ENCODE data around the gene KLK1.
A peak's percentile ranks its signal among the peaks of the same experiment; 100 is the strongest.
"Not testable (repeated sequence)": the region's sequence is repeated elsewhere in the genome, so short reads cannot be mapped to it uniquely, and the experiment has no call there.

The KLK1 gene

DNA sequence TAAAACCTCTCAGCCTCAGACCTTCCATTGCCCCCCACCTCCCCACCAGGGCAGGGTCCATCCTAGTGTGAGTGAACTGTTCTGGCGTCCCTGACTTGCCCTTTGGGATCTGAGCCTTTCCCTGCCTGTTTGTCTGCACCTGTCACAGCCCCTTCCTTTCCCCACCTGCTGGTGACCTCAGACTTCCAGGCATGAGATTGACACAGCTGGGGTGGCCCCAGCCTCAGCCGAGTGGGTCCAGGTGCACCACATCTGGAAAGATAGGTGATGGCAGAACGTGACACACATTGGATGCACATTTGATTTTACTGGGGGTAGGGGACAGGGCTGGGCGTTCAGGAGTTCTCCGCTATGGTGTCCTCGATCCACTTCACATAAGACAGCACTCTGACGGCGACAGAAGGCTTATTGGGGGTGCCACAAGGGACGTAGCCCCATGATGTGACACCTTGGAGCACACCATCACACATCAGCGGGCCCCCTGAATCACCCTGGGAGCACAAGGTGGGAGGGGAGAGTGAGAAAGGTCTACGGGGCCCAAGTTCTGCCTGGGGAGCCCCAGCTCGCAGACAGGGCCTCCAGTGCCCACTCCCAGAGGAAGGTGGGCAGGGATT lies 4.6 kb downstream of the KLK1 start:
- no peaks in the 10 kb centered on the region for H3K36me3 ChIP-seq (ENCODE audit: control insufficient read depth in 5 of 5, insufficient read depth in 5 of 5, low read length in 5 of 5)
- H3K9me3 ChIP-seq (ENCODE audit: control insufficient read depth in 5 of 5, low read length in 5 of 5): peaks cover 0 to 4% (median 0%) of the 10 kb centered on the region in 5 donors
- no peak overlapping the region for H3K4me3 ChIP-seq (ENCODE audit: low read depth in 1 of 5, low read length in 5 of 5)
- peaks cover 29 to 79% (median 59%) of the 10 kb centered on the region in 5 donors for H3K27me3 ChIP-seq (ENCODE audit: control insufficient read depth in 5 of 5, insufficient read depth in 4 of 5, low read length in 5 of 5)
- H3K4me1 ChIP-seq (ENCODE audit: control insufficient read depth in 5 of 5, insufficient read depth in 5 of 5, low read length in 5 of 5): peaks cover 1 to 7% (median 5%) of the 10 kb centered on the region in 5 donors
- no peak overlapping the region for H3K27ac ChIP-seq (ENCODE audit: low read depth, low read length)
- H3K9ac ChIP-seq (ENCODE audit: low read length in 5 of 5): no peak overlapping the region

DNA sequence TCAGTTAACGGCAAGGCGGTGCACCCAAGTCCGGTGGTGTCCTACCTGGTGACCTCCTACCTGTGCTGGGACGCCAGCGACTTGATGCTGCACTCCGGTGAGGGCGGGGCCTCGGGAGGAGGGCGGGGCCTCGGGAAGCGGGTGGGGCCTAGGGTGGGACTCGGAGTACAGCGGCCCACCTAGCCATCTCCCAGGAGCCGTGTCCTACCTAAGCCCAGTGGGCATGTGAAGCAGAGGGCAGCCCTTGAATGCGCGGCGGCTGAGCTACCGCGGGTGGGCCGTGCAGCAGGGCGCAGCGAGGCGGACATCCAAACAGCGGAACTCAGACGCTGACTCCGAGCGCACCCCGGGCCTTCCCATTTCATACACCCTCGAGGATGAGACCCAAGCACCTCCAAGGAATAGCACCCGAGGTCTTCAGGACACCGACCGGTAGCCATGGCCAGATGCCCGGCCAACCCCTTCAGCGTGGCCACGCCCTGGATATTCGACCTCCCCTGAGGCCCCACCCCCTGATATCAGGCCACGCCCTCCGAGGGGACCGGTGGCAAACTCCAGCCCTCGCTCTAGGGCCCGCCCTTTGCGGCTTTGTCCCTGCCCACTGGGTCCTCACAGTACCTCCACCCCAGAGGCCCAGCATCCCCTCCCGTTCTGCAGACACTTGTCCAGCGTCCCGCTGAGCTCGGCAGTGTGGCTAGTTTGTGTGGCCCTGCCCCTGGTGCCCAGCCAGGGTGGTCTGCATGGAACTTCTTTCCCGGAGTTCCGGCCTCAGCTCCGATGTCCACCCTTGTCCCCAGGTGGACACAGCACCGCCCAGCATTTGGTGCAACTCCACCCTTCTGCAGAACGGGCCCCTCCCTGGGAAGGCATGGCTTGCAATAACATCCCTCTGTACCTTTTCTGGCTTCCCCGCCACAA lies 5.4 kb downstream of the KLK1 start:
- Histone ChIP-seq H3K4me3 (ENCODE audit: low read depth in 1 of 5, low read length in 5 of 5) (peak overlapping the region in 3 of 5 donors; percentile 31 to 53 (median 35)), H3K36me3 (ENCODE audit: control insufficient read depth in 5 of 5, insufficient read depth in 5 of 5, low read length in 5 of 5) (no peaks in the 10 kb centered on the region), H3K27me3 (ENCODE audit: control insufficient read depth in 5 of 5, insufficient read depth in 4 of 5, low read length in 5 of 5) (peaks cover 29 to 71% (median 57%) of the 10 kb centered on the region in 5 donors), H3K9me3 (ENCODE audit: control insufficient read depth in 5 of 5, low read length in 5 of 5) (peaks cover 0 to 4% (median 0%) of the 10 kb centered on the region in 5 donors), H3K9ac (ENCODE audit: low read length in 5 of 5) (no peak overlapping the region), H3K4me1 (ENCODE audit: control insufficient read depth in 5 of 5, insufficient read depth in 5 of 5, low read length in 5 of 5) (peaks cover 1 to 7% (median 5%) of the 10 kb centered on the region in 5 donors), H3K27ac (ENCODE audit: low read depth, low read length) (no peak overlapping the region)

DNA sequence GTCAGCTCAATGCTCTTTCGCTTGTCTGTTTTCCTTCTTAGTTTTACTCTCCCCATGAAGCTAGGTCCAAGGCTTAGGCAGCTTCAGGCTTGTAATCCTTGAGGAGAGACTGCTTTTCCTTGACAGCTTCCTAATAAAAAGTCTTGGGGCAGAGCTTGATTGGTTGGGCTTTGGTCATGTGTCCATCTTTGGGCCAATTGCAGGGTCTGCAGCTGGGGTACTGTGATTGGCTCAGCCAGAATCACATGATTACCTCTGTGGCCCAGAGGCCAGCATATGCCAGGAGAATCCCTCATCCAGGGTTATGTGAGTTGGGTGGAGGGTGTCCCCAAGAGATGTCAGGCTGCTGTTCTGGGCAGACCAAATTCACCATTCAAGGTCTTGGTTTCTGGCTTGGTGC lies 8.1 kb downstream of the KLK1 start:
- H3K27ac ChIP-seq (ENCODE audit: low read depth, low read length): no peak overlapping the region
- H3K36me3 ChIP-seq (ENCODE audit: control insufficient read depth in 5 of 5, insufficient read depth in 5 of 5, low read length in 5 of 5): no peaks in the 10 kb centered on the region
- peaks cover 0 to 5% (median 5%) of the 10 kb centered on the region in 5 donors for H3K4me1 ChIP-seq (ENCODE audit: control insufficient read depth in 5 of 5, insufficient read depth in 5 of 5, low read length in 5 of 5)
- H3K9ac ChIP-seq (ENCODE audit: low read length in 5 of 5): no peak overlapping the region
- no peak overlapping the region for H3K4me3 ChIP-seq (ENCODE audit: low read depth in 1 of 5, low read length in 5 of 5)
- peaks cover 29 to 62% (median 47%) of the 10 kb centered on the region in 5 donors for H3K27me3 ChIP-seq (ENCODE audit: control insufficient read depth in 5 of 5, insufficient read depth in 4 of 5, low read length in 5 of 5)
- peaks cover 0 to 4% (median 0%) of the 10 kb centered on the region in 5 donors for H3K9me3 ChIP-seq (ENCODE audit: control insufficient read depth in 5 of 5, low read length in 5 of 5)

DNA sequence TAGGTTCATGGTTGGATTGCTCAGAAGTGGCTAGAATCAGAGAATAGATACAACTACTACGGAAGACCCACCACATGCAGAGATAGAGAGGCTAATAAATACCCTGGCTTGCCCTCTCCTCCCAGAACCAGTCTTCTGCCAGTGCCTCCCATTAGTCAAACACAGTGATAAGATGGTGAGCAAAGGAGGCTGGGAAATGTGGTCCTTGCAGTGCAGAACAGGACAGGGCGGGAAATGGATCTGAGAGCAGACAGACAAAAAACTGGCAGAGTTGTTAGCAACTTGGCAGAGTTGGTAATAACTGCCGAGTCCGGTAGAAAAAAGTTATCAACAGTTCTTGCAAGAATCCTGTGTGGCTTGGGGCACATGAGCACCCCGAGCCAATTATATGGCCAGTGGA lies 8.7 kb downstream of the KLK1 start:
- Histone ChIP-seq H3K9ac (ENCODE audit: low read length in 5 of 5) (no peak overlapping the region), H3K4me3 (ENCODE audit: low read depth in 1 of 5, low read length in 5 of 5) (no peak overlapping the region), H3K9me3 (ENCODE audit: control insufficient read depth in 5 of 5, low read length in 5 of 5) (peaks cover 0 to 4% (median 0%) of the 10 kb centered on the region in 5 donors), H3K27ac (ENCODE audit: low read depth, low read length) (no peak overlapping the region), H3K36me3 (ENCODE audit: control insufficient read depth in 5 of 5, insufficient read depth in 5 of 5, low read length in 5 of 5) (no peaks in the 10 kb centered on the region), H3K27me3 (ENCODE audit: control insufficient read depth in 5 of 5, insufficient read depth in 4 of 5, low read length in 5 of 5) (peaks cover 26 to 58% (median 44%) of the 10 kb centered on the region in 5 donors), H3K4me1 (ENCODE audit: control insufficient read depth in 5 of 5, insufficient read depth in 5 of 5, low read length in 5 of 5) (peaks cover 0 to 5% (median 5%) of the 10 kb centered on the region in 5 donors)

DNA sequence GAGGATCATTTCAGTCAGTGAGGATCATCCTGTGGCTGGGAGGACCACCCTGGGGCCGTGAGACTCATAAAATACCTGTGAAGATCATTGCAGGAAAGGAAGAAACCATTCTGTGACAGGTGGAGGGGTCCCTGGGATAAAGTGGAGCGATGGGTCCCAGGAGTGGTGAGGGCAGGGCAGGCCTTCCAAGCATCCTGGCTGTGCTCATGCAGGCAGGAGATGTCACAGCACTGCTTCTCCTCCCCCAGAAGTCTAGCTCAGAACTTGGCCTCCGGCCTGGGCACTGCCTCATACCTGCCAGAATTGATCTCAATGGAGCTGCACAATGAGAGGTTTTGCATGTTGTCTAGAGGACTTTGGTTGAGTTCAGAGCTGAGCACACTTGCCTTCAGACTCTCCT lies 11.1 kb downstream of the KLK1 start:
- Histone ChIP-seq H3K9me3 (ENCODE audit: control insufficient read depth in 5 of 5, low read length in 5 of 5) (peaks cover 0 to 4% (median 0%) of the 10 kb centered on the region in 5 donors), H3K9ac (ENCODE audit: low read length in 5 of 5) (no peak overlapping the region), H3K36me3 (ENCODE audit: control insufficient read depth in 5 of 5, insufficient read depth in 5 of 5, low read length in 5 of 5) (no peaks in the 10 kb centered on the region), H3K4me1 (ENCODE audit: control insufficient read depth in 5 of 5, insufficient read depth in 5 of 5, low read length in 5 of 5) (no peaks in the 10 kb centered on the region), H3K27me3 (ENCODE audit: control insufficient read depth in 5 of 5, insufficient read depth in 4 of 5, low read length in 5 of 5) (peaks cover 7 to 36% (median 22%) of the 10 kb centered on the region in 5 donors), H3K27ac (ENCODE audit: low read depth, low read length) (no peak overlapping the region), H3K4me3 (ENCODE audit: low read depth in 1 of 5, low read length in 5 of 5) (no peak overlapping the region)

DNA sequence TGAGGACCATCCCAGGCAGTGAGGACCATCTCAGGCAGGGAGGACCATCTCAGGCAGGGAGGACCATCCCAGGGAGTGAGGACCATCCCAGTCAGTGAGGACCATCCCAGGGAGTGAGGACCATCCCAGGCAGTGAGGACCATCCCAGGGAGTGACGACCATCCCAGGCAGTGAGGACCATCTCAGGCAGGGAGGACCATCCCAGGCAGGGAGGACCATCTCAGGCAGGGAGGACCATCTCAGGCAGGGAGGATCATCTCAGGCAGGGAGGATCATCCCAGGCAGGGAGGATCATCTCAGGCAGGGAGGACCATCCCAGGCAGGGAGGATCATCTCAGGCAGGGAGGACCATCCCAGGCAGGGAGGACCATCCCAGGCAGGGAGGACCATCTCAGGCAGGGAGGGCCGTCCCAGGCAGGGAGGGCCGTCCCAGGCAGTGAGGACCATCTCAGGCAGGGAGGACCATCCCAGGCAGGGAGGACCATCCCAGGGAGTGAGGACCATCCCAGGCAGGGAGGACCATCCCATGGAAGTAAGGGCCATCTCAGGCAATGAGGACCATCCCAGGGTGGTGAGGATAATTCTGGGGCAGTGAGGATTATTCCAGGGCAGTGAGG lies 11.9 kb downstream of the KLK1 start:
- not testable (repeated sequence) for H3K4me1 ChIP-seq (ENCODE audit: control insufficient read depth in 5 of 5, insufficient read depth in 5 of 5, low read length in 5 of 5); H3K4me3 ChIP-seq (ENCODE audit: low read depth in 1 of 5, low read length in 5 of 5); H3K9me3 ChIP-seq (ENCODE audit: control insufficient read depth in 5 of 5, low read length in 5 of 5); H3K27ac ChIP-seq (ENCODE audit: low read depth, low read length); H3K36me3 ChIP-seq (ENCODE audit: control insufficient read depth in 5 of 5, insufficient read depth in 5 of 5, low read length in 5 of 5); H3K9ac ChIP-seq (ENCODE audit: low read length in 5 of 5)
- peaks cover 3 to 29% (median 18%) of the 10 kb centered on the region in 5 donors for H3K27me3 ChIP-seq (ENCODE audit: control insufficient read depth in 5 of 5, insufficient read depth in 4 of 5, low read length in 5 of 5)

DNA sequence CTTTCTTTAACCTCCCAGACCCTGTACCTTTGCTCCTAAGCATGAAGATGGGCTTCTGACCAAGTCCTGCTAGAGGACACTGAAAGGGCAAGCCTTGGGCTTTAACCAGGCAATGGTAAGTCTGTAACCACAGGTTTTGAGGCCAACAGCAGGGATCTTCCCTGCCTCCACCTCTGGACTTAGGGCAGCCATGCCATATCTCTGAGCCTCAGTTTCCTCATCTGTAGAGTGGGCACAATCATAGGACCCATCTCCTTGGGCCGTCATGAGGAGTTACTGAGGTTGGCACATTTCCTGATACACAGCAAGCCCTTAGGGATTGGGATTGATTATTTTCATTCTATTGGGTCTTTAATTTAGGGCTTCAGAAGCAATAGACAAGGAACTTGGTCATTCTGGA lies 14.7 kb downstream of the KLK1 start:
- no peak overlapping the region for H3K9ac ChIP-seq (ENCODE audit: low read length in 5 of 5)
- no peaks in the 10 kb centered on the region for H3K36me3 ChIP-seq (ENCODE audit: control insufficient read depth in 5 of 5, insufficient read depth in 5 of 5, low read length in 5 of 5)
- H3K9me3 ChIP-seq (ENCODE audit: control insufficient read depth in 5 of 5, low read length in 5 of 5): no peaks in the 10 kb centered on the region
- H3K4me3 ChIP-seq (ENCODE audit: low read depth in 1 of 5, low read length in 5 of 5): no peak overlapping the region
- peaks cover 0 to 16% (median 12%) of the 10 kb centered on the region in 5 donors for H3K27me3 ChIP-seq (ENCODE audit: control insufficient read depth in 5 of 5, insufficient read depth in 4 of 5, low read length in 5 of 5)
- peaks cover 0 to 16% (median 6%) of the 10 kb centered on the region in 5 donors for H3K4me1 ChIP-seq (ENCODE audit: control insufficient read depth in 5 of 5, insufficient read depth in 5 of 5, low read length in 5 of 5)
- no peak overlapping the region for H3K27ac ChIP-seq (ENCODE audit: low read depth, low read length)

DNA sequence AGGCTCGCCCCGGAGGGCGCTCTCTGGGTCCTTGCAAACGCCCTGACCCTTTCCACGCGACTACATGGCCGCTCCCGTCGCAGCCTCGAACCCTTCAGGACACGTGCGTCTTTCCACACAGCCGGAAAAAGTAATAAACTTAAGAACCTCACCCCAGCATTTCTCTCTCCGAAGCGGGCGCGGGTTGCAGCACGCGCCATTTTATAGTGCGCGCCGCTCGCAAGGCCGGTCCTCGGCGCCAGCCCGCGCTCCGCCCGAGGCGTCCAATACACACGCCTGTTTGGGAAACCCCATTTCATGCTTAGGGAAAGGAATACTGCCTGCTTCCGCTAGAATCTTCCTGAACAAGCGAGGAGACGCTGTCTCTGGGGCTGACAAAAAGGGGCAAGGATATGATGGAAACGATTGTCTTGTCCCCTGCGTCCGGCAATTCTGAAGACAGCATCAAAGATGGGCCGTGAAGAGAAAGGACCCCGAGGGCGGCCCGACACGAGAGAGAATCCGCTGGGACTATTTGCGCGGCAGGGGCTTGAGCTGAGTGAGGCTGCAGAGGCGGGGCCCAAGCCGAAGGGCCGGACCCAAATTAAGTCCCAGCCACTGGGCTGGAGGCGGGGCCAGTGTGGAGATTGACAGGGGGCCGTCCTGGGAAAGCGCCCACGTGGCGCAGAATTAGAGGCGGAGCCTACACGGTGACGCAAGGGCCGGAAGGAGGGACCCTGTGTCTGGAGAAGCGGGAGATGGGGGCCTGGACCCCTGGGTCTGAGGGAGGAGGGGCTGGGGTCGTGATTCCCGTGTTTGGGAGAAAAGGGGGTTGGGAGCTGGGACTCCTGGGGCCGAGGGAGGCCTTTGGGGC lies 18.9 kb downstream of the KLK1 start:
- H3K27me3 ChIP-seq (ENCODE audit: control insufficient read depth in 5 of 5, insufficient read depth in 4 of 5, low read length in 5 of 5): no peaks in the 10 kb centered on the region
- peak overlapping the region; percentile 77 to 97 (median 89) for H3K9ac ChIP-seq (ENCODE audit: low read length in 5 of 5)
- H3K9me3 ChIP-seq (ENCODE audit: control insufficient read depth in 5 of 5, low read length in 5 of 5): no peaks in the 10 kb centered on the region

DNA sequence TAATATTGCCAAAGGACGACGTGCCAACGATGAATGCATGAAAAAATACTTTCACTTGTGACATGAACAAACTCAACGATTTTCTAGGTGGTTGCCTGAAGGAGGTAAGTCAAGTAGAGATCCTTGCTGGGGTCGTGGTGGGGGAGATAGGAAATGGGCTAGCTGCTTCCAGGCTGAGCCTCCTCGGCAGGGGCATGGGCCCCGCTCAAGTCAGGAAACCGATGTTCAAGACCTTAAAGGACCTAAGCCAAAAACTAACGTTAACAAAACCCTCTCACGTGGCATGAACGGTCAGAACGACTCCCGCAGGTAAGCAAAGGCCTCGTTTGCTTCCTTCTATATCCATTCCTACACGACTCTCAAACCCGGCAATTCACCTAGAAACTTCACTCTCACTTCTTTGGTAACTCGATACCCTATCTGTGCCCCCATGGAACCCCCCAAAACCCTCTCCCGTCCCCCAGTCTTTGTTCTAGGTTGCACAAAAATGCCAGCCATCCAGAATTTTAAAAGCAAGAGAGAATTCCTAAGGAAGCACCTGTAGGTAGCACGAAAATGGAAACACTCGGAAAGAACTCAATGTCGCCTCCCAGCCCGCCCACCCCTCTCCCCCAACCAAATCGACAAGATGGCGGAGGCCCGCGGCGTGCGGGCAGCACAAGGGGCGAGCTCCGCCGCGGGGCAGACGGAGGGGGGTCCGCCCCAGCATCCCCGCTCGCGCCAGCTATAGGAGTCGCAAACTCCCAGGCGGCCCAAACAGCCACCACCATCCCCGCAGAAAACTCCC lies 19.8 kb downstream of the KLK1 start:
- Histone ChIP-seq H3K9me3 (ENCODE audit: control insufficient read depth in 5 of 5, low read length in 5 of 5) (no peaks in the 10 kb centered on the region), H3K27me3 (ENCODE audit: control insufficient read depth in 5 of 5, insufficient read depth in 4 of 5, low read length in 5 of 5) (no peaks in the 10 kb centered on the region), H3K9ac (ENCODE audit: low read length in 5 of 5) (peak overlapping the region; percentile 77 to 97 (median 89)), H3K27ac (ENCODE audit: low read depth, low read length) (peak overlapping the region; percentile 97), H3K4me3 (ENCODE audit: low read depth in 1 of 5, low read length in 5 of 5) (peak overlapping the region; percentile 83 to 99 (median 95)), H3K36me3 (ENCODE audit: control insufficient read depth in 5 of 5, insufficient read depth in 5 of 5, low read length in 5 of 5) (peaks cover 0 to 26% (median 14%) of the 10 kb centered on the region in 5 donors), H3K4me1 (ENCODE audit: control insufficient read depth in 5 of 5, insufficient read depth in 5 of 5, low read length in 5 of 5) (peaks cover 4 to 28% (median 20%) of the 10 kb centered on the region in 5 donors)

More for the DNA sequence above, 18.9 kb downstream of the KLK1 start:
- H3K36me3 ChIP-seq (ENCODE audit: control insufficient read depth in 5 of 5, insufficient read depth in 5 of 5, low read length in 5 of 5): peaks cover 0 to 18% (median 8%) of the 10 kb centered on the region in 5 donors
- peaks cover 4 to 28% (median 20%) of the 10 kb centered on the region in 5 donors for H3K4me1 ChIP-seq (ENCODE audit: control insufficient read depth in 5 of 5, insufficient read depth in 5 of 5, low read length in 5 of 5)
- H3K27ac ChIP-seq (ENCODE audit: low read depth, low read length): peak overlapping the region; percentile 97
- peak overlapping the region; percentile 83 to 99 (median 95) for H3K4me3 ChIP-seq (ENCODE audit: low read depth in 1 of 5, low read length in 5 of 5)

Data from subcutaneous abdominal adipose tissue (tissue), 5 donors.